Osteoblast (primary cell): ENCODE data around the gene STRN4. TPM values are rescaled to one million over a fixed set of nuclear protein-coding genes. Genes with fewer than 3 reads are reported as not detected.

Source experiments
- DNase-seq: peaks from one replicate; pipeline ENCODE4 v3.0.0; 2011; ENCODE audit warnings: low spot score, mixed read lengths; ENCODE audit not compliant: insufficient read length; ENCODE audit errors: missing footprints
- H2AFZ ChIP-seq: 2 replicates; pipeline ENCODE4 v1.6.0; 2011; ENCODE audit warnings: mild to moderate bottlenecking, low read length
- H3K27ac ChIP-seq: 2 replicates; pipeline ENCODE4 v1.5.1; 2011; ENCODE audit warnings: mild to moderate bottlenecking, low read depth, low read length, moderate library complexity
- H3K27me3 ChIP-seq: 2 replicates; pipeline ENCODE4 v1.6.0; 2012; ENCODE audit warnings: mild to moderate bottlenecking, control low read depth, inconsistent platforms, low read length, moderate library complexity; ENCODE audit not compliant: insufficient read depth
- H3K36me3 ChIP-seq: 2 replicates; pipeline ENCODE4 v1.5.1; 2011; ENCODE audit warnings: mild to moderate bottlenecking, low read length, control low read depth, moderate library complexity; ENCODE audit not compliant: insufficient read depth
- H3K4me1 ChIP-seq: 2 replicates; pipeline ENCODE4 v1.5.1; 2011; ENCODE audit warnings: mild to moderate bottlenecking, low read length, control low read depth, moderate library complexity; ENCODE audit not compliant: insufficient read depth
- H3K4me2 ChIP-seq: 2 replicates; pipeline ENCODE4 v1.6.0; 2011; ENCODE audit warnings: mild to moderate bottlenecking, low read length; ENCODE audit not compliant: insufficient read depth
- H3K4me3 ChIP-seq: fragments of 200-600 bp; sonication (generic); 3 replicates; pipeline ENCODE4 v1.5.1; 2012; ENCODE audit warnings: mild to moderate bottlenecking, low read length, inconsistent platforms; ENCODE audit not compliant: insufficient read depth
- H3K79me2 ChIP-seq: 2 replicates; pipeline ENCODE4 v1.6.0; 2012; ENCODE audit warnings: mild to moderate bottlenecking, low read length, control low read depth, inconsistent platforms; ENCODE audit not compliant: insufficient read depth
- H3K9me3 ChIP-seq: 2 replicates; pipeline ENCODE4 v1.5.1; 2011; ENCODE audit warnings: low read depth, low read length, control low read depth
- H4K20me1 ChIP-seq: 2 replicates; pipeline ENCODE4 v1.6.0; 2012; ENCODE audit warnings: mild to moderate bottlenecking, low read length, control low read depth; ENCODE audit not compliant: insufficient read depth
- CTCF ChIP-seq: IDR thresholded peaks from 2 replicates; pipeline ENCODE4 v1.5.1; 2011; ENCODE audit warnings: mild to moderate bottlenecking, low read depth, low read length, moderate library complexity; ENCODE audit errors: extremely low read depth
- total RNA-seq: library from RNA; depleted of rRNA; stranded (reverse); fragments of >200 nt; gene quantifications from 2 replicates; pipeline ENCODE4 v1.2.3, GENCODE V29; 2012

The STRN4 gene
- total RNA-seq, 1 donor, result 56.5 TPM

- H3K4me1 ChIP-seq, result no peaks in the 10 kb centered on the region
- peak; percentile 84 for DNase-seq
- H3K9me3 ChIP-seq, result no peaks in the 10 kb centered on the region
- TF ChIP-seq CTCF, result no peak
- H3K27me3 ChIP-seq, result no peaks in the 10 kb centered on the region
- H3K27ac ChIP-seq, result no peak overlapping the region
- no peak overlapping the region for H3K4me3 ChIP-seq
- no peak overlapping the region for H2AFZ ChIP-seq
- peaks cover 84% of the 10 kb centered on the region for H3K36me3 ChIP-seq
- no peak overlapping the region for H3K4me2 ChIP-seq
- peaks cover 8% of the 10 kb centered on the region for H3K79me2 ChIP-seq
- peaks cover 20% of the 10 kb centered on the region for H4K20me1 ChIP-seq
These were observed 23.7 kb downstream of the STRN4 start for GRCh38 chr19:46722421-46723022.

GRCh38 chr19:46722004-46722380 is 24.3 kb downstream of the STRN4 start:
- H3K36me3 ChIP-seq, result peaks cover 79% of the 10 kb centered on the region
- H3K4me3 ChIP-seq, result no peak overlapping the region
- H3K4me2 ChIP-seq, result no peak overlapping the region
- H3K79me2 ChIP-seq, result peaks cover 3% of the 10 kb centered on the region
- no peaks in the 10 kb centered on the region for H3K4me1 ChIP-seq
- H2AFZ ChIP-seq, result no peak overlapping the region
- no peak for TF ChIP-seq CTCF
- H3K27ac ChIP-seq, result no peak overlapping the region
- H4K20me1 ChIP-seq, result peaks cover 19% of the 10 kb centered on the region
- H3K9me3 ChIP-seq, result no peaks in the 10 kb centered on the region
- H3K27me3 ChIP-seq, result no peaks in the 10 kb centered on the region
- DNase-seq, result peak; percentile 47

- Histone ChIP-seq H3K27ac (no peak overlapping the region), H3K9me3 (no peaks in the 10 kb centered on the region), H2AFZ (no peak overlapping the region), H3K4me2 (no peak overlapping the region), H3K36me3 (peaks cover 73% of the 10 kb centered on the region), H3K4me3 (no peak overlapping the region), H4K20me1 (peaks cover 13% of the 10 kb centered on the region), H3K27me3 (no peaks in the 10 kb centered on the region), H3K4me1 (no peaks in the 10 kb centered on the region), H3K79me2 (peaks cover 4% of the 10 kb centered on the region)
- DNase-seq, result peak; percentile 81
- no peak for TF ChIP-seq CTCF
These were observed 24.8 kb downstream of the STRN4 start for GRCh38 chr19:46721269-46722003.

- Histone ChIP-seq H3K79me2 (peaks cover 12% of the 10 kb centered on the region), H3K27me3 (no peaks in the 10 kb centered on the region), H3K4me2 (no peak overlapping the region), H3K36me3 (peaks cover 66% of the 10 kb centered on the region), H4K20me1 (peaks cover 9% of the 10 kb centered on the region), H2AFZ (no peak overlapping the region), H3K27ac (no peak overlapping the region), H3K4me1 (peaks cover 2% of the 10 kb centered on the region), H3K9me3 (no peaks in the 10 kb centered on the region), H3K4me3 (no peak overlapping the region)
- peak; percentile 67 for DNase-seq
- no peak for TF ChIP-seq CTCF
These were observed 25.6 kb downstream of the STRN4 start for GRCh38 chr19:46720503-46721239.
